Gastroesophageal sphincter (tissue), 3 donors: ENCODE results near the gene CEP83.

Source experiments
- EP300 ChIP-seq: sonication (generic); formaldehyde crosslinking; IDR thresholded peaks from one replicate; pipeline ENCODE4 v1.6.1; 2017; ENCODE audit warnings: antibody characterized with exemption, mild to moderate bottlenecking
- POLR2A ChIP-seq, 2 donors: fragments of 450-650 bp; IDR thresholded peaks; one replicate each; pipeline ENCODE4 v1.6.1; 2017; ENCODE audit warnings: antibody characterized with exemption in 2 of 2, mild to moderate bottlenecking in 2 of 2, moderate library complexity in 1 of 2
- TF ChIP-seq, protein P1 (sequence below), 4 experiments: fragments of 200-600 bp in 2 of 4; fragments of 450-650 bp in 2 of 4; sonication (generic) in 1 of 4; IDR thresholded peaks; one replicate each; pipeline ENCODE4 v1.5.1; 2017 to 2019; ENCODE audit warnings: antibody characterized with exemption in 4 of 4, mild to moderate bottlenecking in 2 of 4, moderate library complexity in 2 of 4

DNA sequence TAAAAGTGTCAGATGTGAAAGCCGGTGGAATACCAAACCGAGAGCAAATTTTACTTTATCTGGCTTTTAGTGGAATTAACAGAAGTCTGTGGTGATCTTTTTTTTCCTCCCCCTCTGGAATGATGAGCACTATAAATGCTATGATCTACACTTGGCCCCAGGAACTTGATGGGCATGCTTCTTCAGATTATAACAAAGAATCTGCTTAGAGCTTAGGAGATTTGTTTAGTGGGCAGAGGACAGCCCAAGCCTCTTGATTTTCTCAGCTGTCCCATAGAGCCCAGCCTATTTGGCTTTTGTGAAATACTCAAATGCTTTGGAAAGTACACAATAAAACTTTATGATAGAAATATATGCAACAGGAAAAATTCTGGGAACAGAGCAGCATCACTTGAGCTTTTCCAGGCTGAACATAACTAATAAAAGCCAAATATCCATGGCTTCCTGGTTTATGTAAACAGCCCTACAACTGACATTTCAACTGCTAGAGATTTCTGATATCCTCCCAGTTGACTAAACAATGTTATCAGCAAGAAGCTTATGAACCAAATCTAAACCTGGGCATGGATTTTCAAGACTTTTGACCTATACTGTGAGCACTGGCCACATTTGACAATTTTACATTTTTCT, 161.7 kb downstream of the CEP83 start:
- TF ChIP-seq, protein P1, sequence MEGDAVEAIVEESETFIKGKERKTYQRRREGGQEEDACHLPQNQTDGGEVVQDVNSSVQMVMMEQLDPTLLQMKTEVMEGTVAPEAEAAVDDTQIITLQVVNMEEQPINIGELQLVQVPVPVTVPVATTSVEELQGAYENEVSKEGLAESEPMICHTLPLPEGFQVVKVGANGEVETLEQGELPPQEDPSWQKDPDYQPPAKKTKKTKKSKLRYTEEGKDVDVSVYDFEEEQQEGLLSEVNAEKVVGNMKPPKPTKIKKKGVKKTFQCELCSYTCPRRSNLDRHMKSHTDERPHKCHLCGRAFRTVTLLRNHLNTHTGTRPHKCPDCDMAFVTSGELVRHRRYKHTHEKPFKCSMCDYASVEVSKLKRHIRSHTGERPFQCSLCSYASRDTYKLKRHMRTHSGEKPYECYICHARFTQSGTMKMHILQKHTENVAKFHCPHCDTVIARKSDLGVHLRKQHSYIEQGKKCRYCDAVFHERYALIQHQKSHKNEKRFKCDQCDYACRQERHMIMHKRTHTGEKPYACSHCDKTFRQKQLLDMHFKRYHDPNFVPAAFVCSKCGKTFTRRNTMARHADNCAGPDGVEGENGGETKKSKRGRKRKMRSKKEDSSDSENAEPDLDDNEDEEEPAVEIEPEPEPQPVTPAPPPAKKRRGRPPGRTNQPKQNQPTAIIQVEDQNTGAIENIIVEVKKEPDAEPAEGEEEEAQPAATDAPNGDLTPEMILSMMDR (IDR thresholded peaks at IDR 0.05): no peak
- TF ChIP-seq POLR2A (IDR thresholded peaks at IDR 0.05) (no peak), EP300 (no peak)
